ENCODE results near the gene BLID. TPM values are rescaled to one million over a fixed set of nuclear protein-coding genes. Genes with fewer than 3 reads are reported as not detected.

The BLID gene
- polyA plus RNA-seq, 1 donor from 2014 or later, result not detected

GRCh38 chr11:122112470-122113365, 3.3 kb downstream of the BLID start:
- Histone ChIP-seq H4K20me1 (ENCODE audit: insufficient read depth) (no peaks in the 10 kb centered on the region), H3K27me3 (ENCODE audit: insufficient read depth, low read depth, low read length) (no peaks in the 10 kb centered on the region), H3K4me2 (ENCODE audit: low read length) (no peak overlapping the region), H2AFZ (ENCODE audit: low read depth, low read length) (no peak overlapping the region), H3K27ac (ENCODE audit: low read length) (no peak overlapping the region), H3K9me3 (ENCODE audit: low read length) (no peaks in the 10 kb centered on the region), H3K36me3 (ENCODE audit: insufficient read depth, low read length) (no peaks in the 10 kb centered on the region), H3F3A (ENCODE audit: insufficient read depth, low read length, poor library complexity, severe bottlenecking) (no peaks in the 10 kb centered on the region), H3K79me2 (replicated peaks; ENCODE audit: insufficient read depth, low read length) (no peaks in the 10 kb centered on the region), H3K4me3 (ENCODE audit: low read length) (no peak overlapping the region), H3K9me2 (ENCODE audit: insufficient read depth, low read length) (no peaks in the 10 kb centered on the region), H3K9ac (ENCODE audit: low read length) (no peak overlapping the region)
- TF ChIP-seq MXI1 (conservative IDR thresholded peaks at IDR 0.05; ENCODE audit: poor library complexity, severe bottlenecking) (no peak), REST (IDR thresholded peaks at IDR 0.05; ENCODE audit: borderline replicate concordance) (no peak), POLR2AphosphoS5 (IDR thresholded peaks at IDR 0.05) (no peak), TAF1 (IDR thresholded peaks at IDR 0.05; ENCODE audit: low read depth) (no peak), EP300 (conservative IDR thresholded peaks at IDR 0.05; ENCODE audit: poor library complexity, severe bottlenecking) (no peak), RAD21 (conservative IDR thresholded peaks at IDR 0.05) (no peak), SMC3 (conservative IDR thresholded peaks at IDR 0.05; ENCODE audit: poor library complexity) (no peak), EZH2 (IDR thresholded peaks at IDR 0.05; ENCODE audit: borderline replicate concordance, insufficient read depth, low read length, poor library complexity, severe bottlenecking) (no peak), CTCF (IDR thresholded peaks at IDR 0.05; ENCODE audit: poor library complexity, severe bottlenecking) (no peak)

- H3K9me3 ChIP-seq (ENCODE audit: low read length), result no peaks in the 10 kb centered on the region
- no peak overlapping the region for H3K4me3 ChIP-seq (ENCODE audit: low read length)
- H3K79me2 ChIP-seq (replicated peaks; ENCODE audit: insufficient read depth, low read length), result no peaks in the 10 kb centered on the region
- no peak overlapping the region for H3K9ac ChIP-seq (ENCODE audit: low read length)
- H2AFZ ChIP-seq (ENCODE audit: low read depth, low read length), result no peak overlapping the region
- no peaks in the 10 kb centered on the region for H3K27me3 ChIP-seq (ENCODE audit: insufficient read depth, low read depth, low read length)
- H3K9me2 ChIP-seq (ENCODE audit: insufficient read depth, low read length), result no peaks in the 10 kb centered on the region
- no peaks in the 10 kb centered on the region for H3F3A ChIP-seq (ENCODE audit: insufficient read depth, low read length, poor library complexity, severe bottlenecking)
- H3K27ac ChIP-seq (ENCODE audit: low read length), result no peak overlapping the region
- H3K4me2 ChIP-seq (ENCODE audit: low read length), result no peak overlapping the region
- no peaks in the 10 kb centered on the region for H4K20me1 ChIP-seq (ENCODE audit: insufficient read depth)
- no peaks in the 10 kb centered on the region for H3K36me3 ChIP-seq (ENCODE audit: insufficient read depth, low read length)
- TF ChIP-seq RAD21 (conservative IDR thresholded peaks at IDR 0.05), result no peak
- TF ChIP-seq CTCF (IDR thresholded peaks at IDR 0.05; ENCODE audit: poor library complexity, severe bottlenecking), result no peak
- no peak for TF ChIP-seq MXI1 (conservative IDR thresholded peaks at IDR 0.05; ENCODE audit: poor library complexity, severe bottlenecking)
- TF ChIP-seq REST (IDR thresholded peaks at IDR 0.05; ENCODE audit: borderline replicate concordance), result no peak
- TF ChIP-seq POLR2AphosphoS5 (IDR thresholded peaks at IDR 0.05), result no peak
- no peak for TF ChIP-seq TAF1 (IDR thresholded peaks at IDR 0.05; ENCODE audit: low read depth)
- no peak for TF ChIP-seq EP300 (conservative IDR thresholded peaks at IDR 0.05; ENCODE audit: poor library complexity, severe bottlenecking)
- TF ChIP-seq EZH2 (IDR thresholded peaks at IDR 0.05; ENCODE audit: borderline replicate concordance, insufficient read depth, low read length, poor library complexity, severe bottlenecking), result no peak
- TF ChIP-seq SMC3 (conservative IDR thresholded peaks at IDR 0.05; ENCODE audit: poor library complexity), result no peak
Observed at GRCh38 chr11:122109932-122110331, 6.1 kb downstream of the BLID start.

Measured in neural cell (in vitro differentiated cells).